Measurements from ENCODE around the gene FLNB.

FLNB gene

DNA sequence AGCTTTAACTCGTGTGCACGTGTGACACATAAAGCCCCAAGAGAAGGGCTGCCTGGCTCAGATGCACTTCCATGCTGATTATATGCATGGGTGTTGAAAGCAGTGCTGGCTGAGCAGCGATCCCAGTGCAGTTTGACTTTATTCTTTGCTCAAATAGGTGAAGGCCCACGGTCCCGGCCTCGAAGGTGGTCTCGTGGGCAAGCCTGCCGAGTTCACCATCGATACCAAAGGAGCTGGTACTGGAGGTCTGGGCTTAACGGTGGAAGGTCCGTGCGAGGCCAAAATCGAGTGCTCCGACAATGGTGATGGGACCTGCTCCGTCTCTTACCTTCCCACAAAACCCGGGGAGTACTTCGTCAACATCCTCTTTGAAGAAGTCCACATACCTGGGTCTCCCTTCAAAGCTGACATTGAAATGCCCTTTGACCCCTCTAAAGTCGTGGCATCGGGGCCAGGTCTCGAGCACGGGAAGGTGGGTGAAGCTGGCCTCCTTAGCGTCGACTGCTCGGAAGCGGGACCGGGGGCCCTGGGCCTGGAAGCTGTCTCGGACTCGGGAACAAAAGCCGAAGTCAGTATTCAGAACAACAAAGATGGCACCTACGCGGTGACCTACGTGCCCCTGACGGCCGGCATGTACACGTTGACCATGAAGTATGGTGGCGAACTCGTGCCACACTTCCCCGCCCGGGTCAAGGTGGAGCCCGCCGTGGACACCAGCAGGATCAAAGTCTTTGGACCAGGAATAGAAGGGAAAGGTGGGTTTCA, 114.9 kb downstream of the FLNB start:
- DNase-seq (ENCODE audit: low read depth in 2 of 2): no peak
- H3K4me3 ChIP-seq (replicated peaks in 1 of 2; ENCODE audit: low read depth in 2 of 2, low read length in 2 of 2): no peak overlapping the region
- no peak for TF ChIP-seq CTCF (IDR thresholded peaks at IDR 0.05; ENCODE audit: low read depth, low read length)

GRCh38 chr3:58124387-58124786, 116.2 kb downstream of the FLNB start:
- no peak for TF ChIP-seq CTCF (IDR thresholded peaks at IDR 0.05; ENCODE audit: low read depth, low read length)
- no peak for DNase-seq (ENCODE audit: low read depth in 2 of 2)
- no peak overlapping the region for H3K4me3 ChIP-seq (replicated peaks in 1 of 2; ENCODE audit: low read depth in 2 of 2, low read length in 2 of 2)

DNA sequence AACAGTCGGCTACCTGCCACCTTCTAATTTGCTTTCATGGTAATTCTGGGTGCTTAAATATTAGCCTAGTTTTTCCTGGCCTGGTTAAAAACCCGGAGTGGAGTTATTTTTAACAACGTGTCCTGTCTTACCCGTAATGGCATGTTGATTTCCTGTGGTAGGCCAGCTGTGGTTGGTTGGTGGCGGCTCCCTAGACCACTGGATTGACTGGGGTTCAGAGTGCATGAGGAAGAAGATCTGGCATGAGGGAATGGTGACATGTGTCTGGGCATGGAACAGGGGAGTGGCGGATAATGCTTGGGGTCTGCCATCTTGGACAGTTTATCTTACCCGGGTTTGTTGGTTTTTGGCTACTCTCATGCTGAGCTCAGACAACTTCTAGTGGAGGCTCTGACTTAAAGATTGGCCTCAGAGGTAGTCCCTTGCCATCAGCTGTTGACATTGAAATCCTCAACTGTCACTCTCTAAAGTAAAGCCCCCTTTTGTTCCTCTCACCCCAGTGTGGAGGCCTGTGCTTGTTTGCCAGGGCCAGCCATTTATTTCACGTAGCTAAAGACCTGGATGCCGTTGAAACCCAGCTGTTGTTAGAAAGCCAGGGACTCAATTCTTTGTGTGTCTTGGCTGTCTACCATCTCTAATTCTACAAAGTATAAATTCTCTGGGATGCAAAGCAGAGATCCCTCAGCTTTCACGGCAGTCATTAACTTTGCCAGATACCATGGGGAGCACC, 121.0 kb downstream of the FLNB start:
- no peak for TF ChIP-seq CTCF (IDR thresholded peaks at IDR 0.05; ENCODE audit: low read depth, low read length)
- DNase-seq (ENCODE audit: low read depth in 2 of 2): no peak
- no peak overlapping the region for H3K4me3 ChIP-seq (replicated peaks in 1 of 2; ENCODE audit: low read depth in 2 of 2, low read length in 2 of 2)

DNA sequence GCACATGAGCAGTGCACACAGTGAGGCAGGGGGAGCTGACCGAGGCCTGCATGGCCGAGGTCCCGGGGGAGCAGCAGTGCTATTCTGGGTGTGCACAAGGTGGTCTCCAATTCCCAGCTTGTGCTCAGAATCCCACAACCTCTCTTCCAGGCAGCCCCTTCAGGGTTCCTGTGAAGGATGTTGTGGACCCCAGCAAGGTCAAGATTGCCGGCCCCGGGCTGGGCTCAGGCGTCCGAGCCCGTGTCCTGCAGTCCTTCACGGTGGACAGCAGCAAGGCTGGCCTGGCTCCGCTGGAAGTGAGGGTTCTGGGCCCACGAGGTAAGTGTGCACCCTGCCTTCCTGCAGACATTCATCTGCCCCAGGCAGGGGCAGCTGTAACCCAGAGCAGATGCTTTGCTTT, 122.4 kb downstream of the FLNB start:
- H3K4me3 ChIP-seq (replicated peaks in 1 of 2; ENCODE audit: low read depth in 2 of 2, low read length in 2 of 2): no peak overlapping the region
- DNase-seq (ENCODE audit: low read depth in 2 of 2): no peak
- no peak for TF ChIP-seq CTCF (IDR thresholded peaks at IDR 0.05; ENCODE audit: low read depth, low read length)

DNA sequence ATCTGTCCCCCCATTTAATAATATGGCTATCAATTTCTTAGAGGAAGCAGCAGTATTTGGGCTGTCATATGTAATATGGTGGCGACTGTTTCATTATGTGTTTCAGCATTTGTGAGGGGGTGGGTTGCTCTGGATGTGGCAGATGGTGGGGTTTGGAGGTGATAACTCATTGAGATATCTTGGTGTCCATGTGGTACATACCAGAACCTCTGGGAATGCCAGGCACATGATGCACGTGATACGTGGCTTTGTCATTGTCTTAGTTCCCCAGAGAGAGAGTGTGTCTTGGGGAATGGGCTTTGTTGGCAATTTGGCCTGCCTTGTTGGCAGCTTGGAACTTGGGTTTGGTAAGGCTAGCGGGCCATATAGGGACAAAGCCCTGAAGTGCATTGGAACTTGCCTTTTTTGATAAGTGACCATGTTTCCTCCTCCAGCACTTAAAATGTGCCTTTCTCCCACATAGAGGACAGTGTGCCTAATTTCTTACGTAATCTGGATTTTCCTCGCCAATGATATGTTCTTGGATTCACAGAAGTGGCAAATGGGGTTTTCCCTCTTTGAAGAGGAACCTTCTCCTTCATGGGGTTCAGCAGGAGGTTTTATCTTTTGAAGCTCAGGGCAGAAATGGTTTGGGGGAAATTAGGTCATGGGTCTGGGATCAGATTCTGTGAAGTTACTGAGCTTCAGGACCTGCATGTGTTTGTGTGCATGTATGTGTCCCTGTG, 123.0 kb downstream of the FLNB start:
- TF ChIP-seq CTCF (IDR thresholded peaks at IDR 0.05; ENCODE audit: low read depth, low read length): no peak
- no peak for DNase-seq (ENCODE audit: low read depth in 2 of 2)

DNA sequence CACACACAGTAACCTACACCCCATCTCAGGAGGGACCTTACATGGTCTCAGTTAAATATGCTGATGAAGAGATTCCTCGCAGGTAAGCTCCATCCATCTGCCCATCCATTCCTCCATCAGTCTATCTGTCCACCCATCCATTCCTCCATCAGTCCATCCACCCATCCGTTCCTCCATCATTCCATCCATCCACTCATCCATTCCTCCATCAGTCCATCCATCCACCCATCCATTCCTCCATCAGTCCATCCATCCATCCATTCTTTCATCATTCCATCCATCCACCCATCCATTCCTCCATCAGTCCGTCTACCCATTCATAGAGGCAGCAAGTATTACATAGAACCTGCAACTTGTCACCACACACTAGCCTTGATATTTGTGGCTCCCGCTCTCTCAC, 124.6 kb downstream of the FLNB start:
- TF ChIP-seq CTCF (IDR thresholded peaks at IDR 0.05; ENCODE audit: low read depth, low read length): no peak
- DNase-seq (ENCODE audit: low read depth in 2 of 2): no peak
- no peak overlapping the region for H3K4me3 ChIP-seq (replicated peaks in 1 of 2; ENCODE audit: low read depth in 2 of 2, low read length in 2 of 2)

More for the DNA sequence above, 123.0 kb downstream of the FLNB start:
- no peak overlapping the region for H3K4me3 ChIP-seq (replicated peaks in 1 of 2; ENCODE audit: low read depth in 2 of 2, low read length in 2 of 2)

Measured in cardiac fibroblast (primary cell).